GM12892 (cell line): Measurements from ENCODE around the gene ASMTL.
"Not testable (repeated sequence)": the region's sequence is repeated elsewhere in the genome, so short reads cannot be mapped to it uniquely, and the experiment has no call there.

ENCODE experiments used
- POLR2A ChIP-seq: IDR thresholded peaks from 2 replicates; pipeline ENCODE4 v1.6.1; 2011; ENCODE audit warnings: low read depth, low read length, control low read depth
- POLR2AphosphoS5 ChIP-seq: IDR thresholded peaks from 2 replicates; pipeline ENCODE4 v1.6.1; 2011; ENCODE audit warnings: low read depth, low read length, control low read depth

DNA sequence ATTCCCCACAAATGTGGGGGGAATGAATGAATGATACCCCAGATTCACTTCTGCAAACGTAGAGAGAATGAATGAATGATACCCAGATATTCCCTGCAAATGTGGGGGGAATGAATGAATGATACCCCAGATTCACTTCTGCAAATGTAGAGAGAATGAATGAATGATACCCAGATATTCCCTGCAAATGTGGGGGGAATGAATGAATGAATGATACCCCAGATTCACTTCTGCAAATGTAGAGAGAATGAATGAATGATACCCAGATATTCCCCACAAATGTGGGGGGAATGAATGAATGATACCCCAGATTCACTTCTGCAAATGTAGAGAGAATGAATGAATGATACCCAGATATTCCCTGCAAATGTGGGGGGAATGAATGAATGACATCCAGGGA lies 38.0 kb upstream of the ASMTL start:
- not testable (repeated sequence) for TF ChIP-seq POLR2AphosphoS5, POLR2A
